ENCODE data around the gene AMD1. TPM values are rescaled to one million over a fixed set of nuclear protein-coding genes. Genes with fewer than 3 reads are reported as not detected.
A peak's percentile ranks its signal among the peaks of the same experiment; 100 is the strongest.

The AMD1 gene
- total and polyA plus RNA-seq, 9 of the 15 experiments (the other 6 are each of a cell fraction or from before 2014, with no cell fraction given), result 60.0 to 151 (median 85.6) TPM

DNA sequence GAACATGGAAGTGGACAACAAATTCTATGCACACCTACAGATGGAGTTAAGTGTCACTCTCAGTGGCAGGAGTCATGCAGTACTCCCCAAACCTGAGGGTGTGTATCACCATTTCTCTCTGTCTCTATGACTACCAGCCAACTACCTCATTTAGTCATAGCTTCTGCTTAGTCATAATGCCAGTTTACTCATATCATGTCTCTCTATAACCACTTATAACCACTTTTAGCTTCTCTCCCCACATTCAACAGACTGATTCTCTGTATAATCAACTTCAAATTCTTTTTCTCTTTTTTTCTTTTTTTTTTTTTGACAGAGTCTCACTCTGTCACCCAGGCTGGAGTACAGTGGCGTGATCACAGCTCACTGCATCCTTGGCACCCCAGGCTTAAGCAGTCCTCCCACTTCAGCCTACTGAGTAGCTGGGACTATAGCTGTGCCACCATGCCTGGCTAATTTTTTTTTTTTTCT, 70.1 kb downstream of the AMD1 start (continued):
- TF ChIP-seq SOX6 (IDR thresholded peaks at IDR 0.05) (no peak), BCL6 (CRISPR knock-in tag; IDR thresholded peaks at IDR 0.05) (no peak), SMARCE1 (IDR thresholded peaks at IDR 0.05) (0 out of 2 replicates have a peak, but pooled peaks have one; percentile 18), RBM25 (IDR thresholded peaks at IDR 0.05; ENCODE audit: low read depth, low read length, severe bottlenecking) (no peak), ZFX (CRISPR knock-in tag; IDR thresholded peaks at IDR 0.05) (no peak), FOXJ2 (tag; IDR thresholded peaks at IDR 0.05) (peak; percentile 71), NR0B1 (IDR thresholded peaks at IDR 0.05; ENCODE audit: partially characterized antibody) (no peak), ZKSCAN8 (CRISPR knock-in tag; IDR thresholded peaks at IDR 0.05) (0 out of 2 replicates have a peak, but pooled peaks have one; percentile 31), MAFG (tag; conservative IDR thresholded peaks at IDR 0.05) (peak; percentile 50), POLR2B (IDR thresholded peaks at IDR 0.05; ENCODE audit: low read depth, partially characterized antibody) (no peak), ZNF316 (IDR thresholded peaks at IDR 0.05) (peak; percentile 72), DPF2 (IDR thresholded peaks at IDR 0.05) (peak; percentile 43; the same call in 1 of the 2 replicates), MEF2D (tag; conservative IDR thresholded peaks at IDR 0.05; ENCODE audit: low read depth) (no peak), TSC22D4 (tag; IDR thresholded peaks at IDR 0.05) (no peak), ZNF311 (CRISPR knock-in tag; IDR thresholded peaks at IDR 0.05) (no peak), ATF3 (IDR thresholded peaks at IDR 0.05) (peak; percentile 72), ATF3 (CRISPR knock-in tag; conservative IDR thresholded peaks at IDR 0.05) (no peak), KLF13 (tag; IDR thresholded peaks at IDR 0.05; ENCODE audit: borderline replicate concordance, low read depth) (no peak), SMARCC2 (IDR thresholded peaks at IDR 0.05; ENCODE audit: low read depth) (0 out of 2 replicates have a peak, but pooled peaks have one; percentile 24), MAFK (IDR thresholded peaks at IDR 0.05; ENCODE audit: low read length) (peak; percentile 71), NRF1 (conservative IDR thresholded peaks at IDR 0.05 in 1 of 2, IDR thresholded peaks at IDR 0.05 in 1 of 2) (no peak), NFE2 (IDR thresholded peaks at IDR 0.05; ENCODE audit: low read depth) (peak; percentile 82), BHLHE40 (IDR thresholded peaks at IDR 0.05; ENCODE audit: low read length) (0 out of 2 replicates have a peak, but pooled peaks have one; percentile 10), MAFF (IDR thresholded peaks at IDR 0.05; ENCODE audit: low read length) (peak; percentile 45; the same call in 1 of the 2 replicates), FOSL1 (tag; conservative IDR thresholded peaks at IDR 0.05) (peak; percentile 92)
- TF ChIP-seq, protein P1, sequence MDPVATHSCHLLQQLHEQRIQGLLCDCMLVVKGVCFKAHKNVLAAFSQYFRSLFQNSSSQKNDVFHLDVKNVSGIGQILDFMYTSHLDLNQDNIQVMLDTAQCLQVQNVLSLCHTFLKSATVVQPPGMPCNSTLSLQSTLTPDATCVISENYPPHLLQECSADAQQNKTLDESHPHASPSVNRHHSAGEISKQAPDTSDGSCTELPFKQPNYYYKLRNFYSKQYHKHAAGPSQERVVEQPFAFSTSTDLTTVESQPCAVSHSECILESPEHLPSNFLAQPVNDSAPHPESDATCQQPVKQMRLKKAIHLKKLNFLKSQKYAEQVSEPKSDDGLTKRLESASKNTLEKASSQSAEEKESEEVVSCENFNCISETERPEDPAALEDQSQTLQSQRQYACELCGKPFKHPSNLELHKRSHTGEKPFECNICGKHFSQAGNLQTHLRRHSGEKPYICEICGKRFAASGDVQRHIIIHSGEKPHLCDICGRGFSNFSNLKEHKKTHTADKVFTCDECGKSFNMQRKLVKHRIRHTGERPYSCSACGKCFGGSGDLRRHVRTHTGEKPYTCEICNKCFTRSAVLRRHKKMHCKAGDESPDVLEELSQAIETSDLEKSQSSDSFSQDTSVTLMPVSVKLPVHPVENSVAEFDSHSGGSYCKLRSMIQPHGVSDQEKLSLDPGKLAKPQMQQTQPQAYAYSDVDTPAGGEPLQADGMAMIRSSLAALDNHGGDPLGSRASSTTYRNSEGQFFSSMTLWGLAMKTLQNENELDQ (CRISPR knock-in tag; IDR thresholded peaks at IDR 0.05; ENCODE audit: borderline replicate concordance), result no peak
- TF ChIP-seq, protein P2, sequence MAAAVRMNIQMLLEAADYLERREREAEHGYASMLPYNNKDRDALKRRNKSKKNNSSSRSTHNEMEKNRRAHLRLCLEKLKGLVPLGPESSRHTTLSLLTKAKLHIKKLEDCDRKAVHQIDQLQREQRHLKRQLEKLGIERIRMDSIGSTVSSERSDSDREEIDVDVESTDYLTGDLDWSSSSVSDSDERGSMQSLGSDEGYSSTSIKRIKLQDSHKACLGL (CRISPR knock-in tag; IDR thresholded peaks at IDR 0.05; ENCODE audit: borderline replicate concordance, poor library complexity, severe bottlenecking), result no peak
